GM18508 (cell line): ENCODE data around the gene ST6GALNAC3.
"Not testable (repeated sequence)": the region's sequence is repeated elsewhere in the genome, so short reads cannot be mapped to it uniquely, and the experiment has no call there.

Source experiments
- ATAC-seq: cut with Tn5 transposase; IDR thresholded peaks from one replicate; pipeline ENCODE4 v1.9.1; 2021; ENCODE audit warnings: moderate number of reproducible peaks; ENCODE audit not compliant: insufficient read depth, unreplicated experiment

ST6GALNAC3 gene

DNA sequence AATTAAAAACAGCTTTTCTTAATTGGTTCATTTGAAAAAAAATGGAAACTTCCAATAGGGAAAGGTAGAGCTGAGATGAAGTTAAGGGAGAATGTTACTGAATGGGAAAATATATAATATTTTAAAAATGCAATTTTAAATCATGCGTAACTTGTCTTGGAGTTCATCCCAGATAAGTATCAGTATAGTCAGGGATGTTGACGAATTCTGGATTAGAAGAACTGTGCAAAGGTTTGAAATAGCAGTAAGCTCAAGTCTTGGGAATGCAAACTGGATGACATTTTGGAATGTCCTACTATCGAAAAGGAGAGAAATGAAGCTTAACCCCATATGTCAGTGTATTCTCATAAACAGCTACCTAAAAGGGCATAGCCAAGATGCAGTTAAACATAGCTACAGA lies 4.0 kb upstream of the ST6GALNAC3 start:
- ATAC-seq: no peak

GRCh38 chr1:76073481-76073880 lies 1.1 kb upstream of the ST6GALNAC3 start:
- ATAC-seq: no peak

DNA sequence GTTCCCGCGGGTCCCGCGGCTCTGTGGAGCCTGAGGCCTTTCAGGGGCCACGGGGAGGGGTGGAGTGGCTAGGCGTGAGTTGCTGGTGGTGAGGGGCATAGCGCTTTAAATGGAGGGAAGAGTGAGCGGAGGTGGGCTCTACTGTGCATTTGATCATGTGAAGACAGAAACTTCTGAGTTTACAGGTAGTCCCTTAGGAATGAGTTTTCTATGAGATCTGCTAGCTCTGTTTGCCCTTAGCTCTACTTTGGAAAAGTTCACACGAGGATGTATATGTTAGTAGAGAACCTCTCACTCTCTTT lies 593 bp downstream of the ST6GALNAC3 start:
- no peak for ATAC-seq

- no peak for ATAC-seq
Measured at GRCh38 chr1:76075877-76076276, 1.3 kb downstream of the ST6GALNAC3 start.

DNA sequence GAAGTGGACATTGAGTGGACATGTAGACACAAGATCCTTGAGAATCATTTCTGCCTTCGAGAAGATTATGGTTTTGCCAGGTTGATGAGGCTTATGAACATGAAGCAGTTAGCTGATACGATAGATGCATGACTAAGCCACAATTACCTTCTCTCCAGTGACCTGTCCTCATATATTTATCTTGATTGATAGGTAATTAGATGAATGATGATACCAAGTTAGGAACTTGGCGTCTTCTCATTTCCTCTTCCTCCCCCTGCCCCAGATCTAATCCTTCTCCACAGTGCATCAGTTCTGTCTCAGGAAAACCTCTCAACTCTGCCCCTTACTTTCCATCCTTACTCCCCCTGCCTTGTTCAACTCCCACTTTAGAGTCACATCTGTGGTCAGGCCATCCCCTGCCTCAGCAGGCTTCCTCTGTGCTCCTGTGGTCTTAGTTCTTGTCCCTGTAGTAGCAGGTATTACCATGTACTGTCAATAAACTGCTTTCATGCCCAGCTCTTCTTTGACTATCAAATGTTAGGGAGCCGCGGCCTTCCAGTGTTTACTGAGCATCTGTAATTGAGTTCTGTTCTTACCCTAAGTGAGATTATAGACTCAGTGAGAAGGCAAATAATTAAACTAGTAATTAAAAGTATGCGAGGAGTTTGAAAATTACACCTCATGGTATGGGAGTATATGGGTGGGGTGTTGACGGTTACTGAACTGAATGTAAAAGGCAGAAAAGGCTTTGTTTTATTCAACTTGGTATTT lies 5.1 kb downstream of the ST6GALNAC3 start:
- ATAC-seq: no peak

GRCh38 chr1:76080552-76081079 lies 6.1 kb downstream of the ST6GALNAC3 start:
- ATAC-seq: no peak

DNA sequence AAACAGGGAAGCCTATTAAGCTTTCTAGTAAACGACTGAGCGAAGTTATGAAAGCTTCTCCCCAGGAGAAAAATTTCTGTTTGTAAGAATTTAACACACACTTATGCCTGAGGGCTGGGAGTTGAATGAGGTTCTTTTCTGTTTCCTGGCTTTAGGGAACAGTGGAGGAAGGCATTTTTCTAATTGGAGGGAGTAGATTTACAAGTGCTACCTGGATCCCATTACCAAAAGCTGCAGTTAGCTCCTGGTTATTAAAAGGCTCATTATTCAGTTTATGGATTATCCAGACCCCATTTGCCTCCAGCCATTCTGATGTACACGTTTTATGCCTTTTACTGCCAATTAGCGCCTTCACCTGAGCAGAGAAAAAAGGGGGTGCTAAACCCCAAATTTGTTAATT lies 7.5 kb downstream of the ST6GALNAC3 start:
- no peak for ATAC-seq

DNA sequence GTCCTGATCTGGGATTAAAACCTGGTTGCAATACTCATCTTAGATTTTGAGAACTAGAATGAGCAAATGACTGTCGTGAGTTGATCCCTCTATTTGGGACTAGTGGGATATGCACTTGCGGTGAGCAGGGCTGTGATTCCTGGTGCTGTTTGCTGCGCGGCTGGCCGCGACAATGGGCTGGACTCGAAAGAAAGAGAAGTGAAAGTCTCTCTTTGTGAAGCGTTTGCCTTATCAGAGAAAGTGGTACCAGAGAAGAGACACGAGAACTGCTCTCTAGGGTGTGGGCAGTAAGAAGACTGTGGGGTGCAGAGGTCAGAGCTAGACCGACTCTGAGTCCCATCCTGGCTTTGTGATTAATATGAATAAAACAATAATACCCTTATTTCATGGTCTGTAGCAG lies 8.6 kb downstream of the ST6GALNAC3 start:
- no peak for ATAC-seq

DNA sequence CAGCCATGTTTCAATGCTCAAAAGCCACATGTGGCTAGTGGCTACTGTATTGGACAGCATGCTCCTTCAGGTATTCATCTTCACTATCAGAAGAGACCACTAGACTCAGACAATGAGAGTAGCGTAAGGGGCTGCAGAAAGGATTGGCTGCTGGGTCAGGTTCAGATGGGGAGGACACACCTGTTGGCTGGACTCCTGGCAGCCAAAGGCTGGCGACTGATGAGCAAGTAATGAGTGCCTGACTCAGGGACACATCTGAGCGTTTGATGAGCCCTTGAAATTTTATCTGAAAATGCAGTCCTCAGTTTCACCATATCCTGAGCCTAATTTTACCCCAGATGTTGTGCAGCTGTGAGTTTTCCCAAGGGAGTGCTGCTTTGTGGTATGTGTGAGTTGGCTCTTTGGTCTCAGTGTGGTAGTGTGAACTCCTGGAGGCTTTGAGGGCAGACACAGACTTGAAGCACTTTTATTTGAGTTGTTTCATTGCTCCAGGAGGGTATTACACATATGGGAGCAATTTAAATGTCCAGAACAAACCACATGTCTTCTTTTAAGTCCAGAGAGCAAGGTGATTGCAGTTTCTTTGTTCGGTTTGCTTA lies 9.6 kb downstream of the ST6GALNAC3 start:
- ATAC-seq: no peak

DNA sequence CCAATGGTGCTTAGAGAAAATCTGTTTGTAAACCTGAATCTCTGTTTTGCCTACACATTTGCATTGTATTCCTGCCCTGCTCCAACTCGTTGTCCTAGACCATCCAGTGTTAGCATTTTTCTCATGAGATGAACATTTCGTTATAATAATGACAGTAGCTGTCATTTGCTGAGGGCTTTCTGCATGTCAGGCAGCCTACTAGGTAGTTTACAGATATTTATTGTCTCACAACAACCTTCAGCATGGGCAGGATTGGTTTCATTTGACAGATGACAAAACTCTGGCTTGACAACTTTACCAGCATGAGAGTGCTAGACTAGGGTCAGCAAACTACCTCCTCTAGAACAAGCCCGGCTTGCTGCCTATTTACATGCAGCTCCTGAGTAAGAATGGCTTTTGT lies 10.1 kb downstream of the ST6GALNAC3 start:
- ATAC-seq: no peak

DNA sequence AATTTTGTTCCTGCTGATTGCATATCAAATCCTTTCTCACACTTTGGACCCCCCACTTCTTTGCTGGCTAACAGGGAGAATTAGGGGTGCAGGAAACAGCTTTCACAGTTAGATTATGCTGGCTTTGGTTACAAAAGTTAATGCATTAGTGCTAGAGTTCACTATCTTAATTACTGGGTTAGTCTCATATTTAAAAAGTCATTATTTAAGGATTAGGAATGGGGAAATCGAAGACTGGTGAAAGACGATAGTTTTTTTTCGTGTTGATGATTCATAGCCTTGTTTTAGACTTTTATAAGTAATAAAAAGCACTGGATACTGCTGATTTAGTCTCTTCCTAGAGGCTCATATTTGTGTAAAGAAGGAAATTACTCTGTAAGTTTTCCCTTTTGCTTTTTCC lies 11.6 kb downstream of the ST6GALNAC3 start:
- ATAC-seq: no peak

- no peak for ATAC-seq
Measured at GRCh38 chr1:76086597-76086996, 12.1 kb downstream of the ST6GALNAC3 start.

DNA sequence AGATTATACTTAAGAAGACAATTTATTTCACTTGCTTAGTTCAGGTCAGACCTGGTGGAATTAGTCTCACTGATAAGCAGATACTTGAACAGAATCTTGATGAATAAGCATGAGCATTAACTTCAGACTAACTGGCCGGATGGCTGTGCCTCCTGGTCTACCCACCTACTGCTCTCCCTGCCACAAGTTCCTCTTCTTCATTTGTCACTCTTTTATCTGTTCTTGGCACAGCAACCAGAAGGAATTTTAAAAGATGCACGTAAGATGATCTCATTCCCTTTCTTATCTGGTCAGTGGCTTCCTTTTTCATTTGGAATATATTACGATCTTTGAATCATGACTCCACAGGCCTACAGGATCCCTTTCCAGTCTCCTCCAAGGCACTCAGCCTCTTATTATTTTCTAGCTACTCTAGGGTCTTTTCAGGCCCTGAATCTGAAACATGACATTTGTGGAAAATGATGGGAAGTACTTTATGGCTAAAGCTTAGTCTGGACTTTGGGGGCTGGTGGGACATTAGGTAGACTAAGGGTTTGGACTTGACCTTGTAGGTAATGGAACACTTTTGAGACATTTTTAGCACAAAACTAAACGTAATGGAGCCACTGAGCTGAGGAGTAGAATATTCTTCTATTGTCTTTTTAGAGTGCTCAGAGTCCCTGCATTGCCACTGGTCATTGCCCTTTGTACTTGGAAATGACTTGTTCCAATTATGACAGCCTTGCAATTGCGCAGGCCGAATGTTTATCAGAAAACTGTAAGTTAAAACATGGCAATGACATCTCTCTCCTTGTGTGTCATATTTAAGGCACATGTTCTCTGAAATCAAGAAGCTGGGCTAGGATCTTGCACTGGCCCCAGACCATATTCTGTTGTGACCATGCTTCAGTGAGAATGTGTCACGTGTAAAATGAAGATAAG lies 16.0 kb downstream of the ST6GALNAC3 start:
- ATAC-seq: no peak

DNA sequence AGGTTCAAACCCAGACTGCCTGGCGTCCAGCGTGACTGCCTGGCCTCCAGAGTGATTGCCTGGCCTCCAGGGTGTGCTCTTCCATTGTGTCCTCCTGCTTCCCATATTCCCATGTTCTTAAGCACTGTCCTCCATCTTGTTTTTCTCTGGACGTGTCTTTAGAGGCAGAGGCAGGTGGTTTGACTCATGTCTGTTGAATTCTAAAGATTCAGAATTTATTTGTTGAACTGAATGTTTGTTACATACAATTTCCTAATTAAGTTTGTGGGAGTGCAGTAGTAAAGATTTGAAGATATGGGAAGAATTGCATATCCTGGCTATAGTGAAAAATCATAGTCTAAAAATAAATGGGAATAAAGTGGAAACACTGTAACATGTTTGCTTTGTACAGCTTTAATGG lies 18.3 kb downstream of the ST6GALNAC3 start:
- no peak for ATAC-seq

DNA sequence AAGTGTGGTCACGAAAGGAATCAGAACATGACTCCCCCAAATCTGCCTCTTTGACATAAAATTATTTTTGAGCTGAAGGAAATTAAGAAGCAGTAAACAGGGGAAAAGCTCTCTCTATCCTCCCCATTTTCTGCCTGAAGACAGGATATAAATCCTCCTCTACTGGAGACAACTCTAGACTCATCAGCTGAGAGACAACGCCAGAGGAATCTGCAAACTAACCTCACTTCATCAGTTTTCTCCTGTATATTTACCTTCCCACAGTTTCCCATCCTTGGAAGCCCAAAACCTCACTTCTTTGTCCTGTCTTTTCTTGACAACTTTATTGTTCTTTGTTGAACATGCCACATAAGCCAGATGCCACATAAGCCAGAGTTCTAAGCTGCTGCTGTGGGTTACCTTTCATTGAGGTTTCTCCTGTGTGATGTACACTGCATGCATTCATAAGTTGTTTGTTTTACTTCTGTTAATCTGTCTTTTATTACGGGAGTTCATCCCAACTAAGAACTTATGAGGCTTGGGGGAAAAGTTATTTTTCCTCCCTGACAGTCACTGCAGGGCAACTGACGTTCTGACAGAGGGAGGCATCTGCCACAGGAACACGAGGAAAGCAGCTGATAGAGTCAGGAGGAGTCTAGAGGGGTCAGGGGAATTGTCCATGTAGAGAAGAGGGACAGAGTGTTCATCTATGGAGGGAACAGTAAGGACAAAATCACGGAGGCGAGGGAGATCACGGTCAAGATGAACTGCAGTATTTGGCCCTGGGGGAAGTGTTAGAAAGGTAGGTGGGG lies 19.2 kb downstream of the ST6GALNAC3 start:
- no peak for ATAC-seq

DNA sequence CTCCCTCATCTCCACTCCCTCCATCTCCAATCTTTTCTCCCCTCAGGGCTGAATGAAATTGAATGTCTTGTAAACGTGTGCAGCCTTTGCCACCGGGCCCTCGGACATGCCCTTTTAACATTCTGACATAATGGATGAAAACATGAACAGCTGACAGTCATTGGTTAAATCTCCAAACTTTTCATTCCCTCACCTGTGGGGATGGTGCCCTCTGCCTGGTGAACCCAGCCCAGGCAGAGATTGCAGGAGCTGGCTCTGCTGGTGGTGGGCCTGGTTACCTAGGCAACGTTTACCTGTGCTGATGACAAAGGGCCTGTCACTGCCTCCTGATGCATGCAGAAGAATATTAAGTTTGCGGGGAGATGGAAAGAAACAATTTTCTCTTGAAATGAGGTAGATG lies 21.3 kb downstream of the ST6GALNAC3 start:
- ATAC-seq: no peak

GRCh38 chr1:76097064-76097463 lies 22.5 kb downstream of the ST6GALNAC3 start:
- not testable (repeated sequence) for ATAC-seq

GRCh38 chr1:76098845-76099244 lies 24.3 kb downstream of the ST6GALNAC3 start:
- no peak for ATAC-seq

DNA sequence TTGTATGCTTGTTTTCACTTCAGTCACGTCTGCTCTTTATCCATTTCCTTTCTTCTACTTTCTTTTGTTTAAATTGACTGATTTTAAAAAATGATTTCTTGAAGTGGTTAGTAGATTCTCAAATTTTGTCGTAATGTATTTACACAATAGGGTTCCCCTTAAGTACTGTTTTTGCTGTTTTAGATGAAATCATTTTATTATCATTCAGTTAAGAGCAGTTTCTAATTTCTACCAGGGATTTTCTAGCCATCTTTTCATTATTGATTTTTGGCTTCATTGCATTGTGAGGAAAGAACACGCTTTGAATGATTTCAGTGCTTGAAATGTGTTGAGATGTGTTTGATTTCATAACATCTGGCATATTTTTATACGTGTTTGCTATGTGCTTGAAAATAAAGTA lies 27.0 kb downstream of the ST6GALNAC3 start:
- no peak for ATAC-seq

- ATAC-seq: no peak
Measured at GRCh38 chr1:76102046-76102445, 27.5 kb downstream of the ST6GALNAC3 start.
